ENCODE results near the gene APOL1. TPM values are rescaled to one million over a fixed set of nuclear protein-coding genes. Genes with fewer than 3 reads are reported as not detected.

Gene APOL1
- total and polyA plus RNA-seq, 2 of the 4 experiments (the other 2 are of a cell fraction): 0.36 to 0.77 TPM

DNA sequence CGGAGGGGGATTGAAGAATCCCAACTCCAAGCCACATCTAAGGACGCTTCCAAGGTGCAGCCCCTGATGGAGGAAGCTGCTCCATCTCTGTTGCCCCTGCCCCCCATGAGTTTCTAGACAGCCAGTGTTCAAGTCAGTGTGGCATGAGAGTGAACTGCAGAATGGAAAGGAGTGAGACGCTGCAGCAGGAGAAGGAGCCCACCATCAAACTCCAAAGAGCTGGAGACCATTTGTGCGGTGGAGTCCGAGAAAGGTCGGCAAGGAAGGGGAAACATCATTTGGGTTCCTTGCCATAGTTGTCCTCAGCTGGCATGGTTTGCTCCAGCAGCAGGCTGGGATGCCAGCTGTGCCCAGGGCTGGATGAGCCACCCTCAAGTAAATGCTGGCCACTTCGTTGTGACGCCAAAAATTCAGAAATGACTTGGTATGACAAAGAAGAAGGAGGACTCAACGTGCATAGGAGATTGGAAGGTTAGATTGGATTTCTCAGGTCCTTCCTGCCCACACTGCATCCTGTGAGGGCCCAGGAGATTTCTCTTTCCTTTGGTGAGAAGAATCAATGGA, 30.0 kb upstream of the APOL1 start:
- no peak for ATAC-seq (ENCODE audit: low read depth)
- Histone ChIP-seq H2AK9ac (replicated peaks; ENCODE audit: low read depth, low read length, poor library complexity) (no peak overlapping the region), H3K4ac (ENCODE audit: low read depth, low read length) (no peak overlapping the region), H3K27me3 (ENCODE audit: control insufficient read depth, insufficient read depth, low read length) (peaks cover 3% of the 10 kb centered on the region), H3K79me1 (ENCODE audit: low read depth in 1 of 2, low read length in 2 of 2) (no peaks in the 10 kb centered on the region), H3K4me2 (ENCODE audit: low read depth, low read length) (no peak overlapping the region), H3K9me1 (ENCODE audit: insufficient read depth, low read length) (peaks cover 4% of the 10 kb centered on the region; the same call in 1 of the 2 replicates), H3K27ac (ENCODE audit: insufficient read depth, low read length) (no peak overlapping the region), H2AK5ac (ENCODE audit: low read depth, low read length) (no peak overlapping the region), H2AFZ (replicated peaks; ENCODE audit: low read length, poor library complexity) (no peak overlapping the region), H3K18ac (ENCODE audit: low read depth, low read length) (no peak overlapping the region), H4K5ac (ENCODE audit: low read depth, low read length) (no peak overlapping the region), H2BK120ac (ENCODE audit: low read depth, low read length) (no peak overlapping the region), H2BK20ac (ENCODE audit: low read depth, low read length) (no peak overlapping the region), H3K14ac (replicated peaks; ENCODE audit: low read depth, low read length) (no peak overlapping the region), H4K91ac (ENCODE audit: insufficient read depth, low read depth, low read length) (no peak overlapping the region), H3K56ac (ENCODE audit: extremely low read depth, insufficient read depth, low read length) (no peak overlapping the region), H3K36me3 (ENCODE audit: control insufficient read depth, insufficient read depth, low read length) (peaks cover 6% of the 10 kb centered on the region), H4K8ac (ENCODE audit: low read depth in 2 of 2, low read length in 2 of 2) (no peak overlapping the region), H3K23ac (ENCODE audit: low read depth, low read length) (no peak overlapping the region), H3K4me3 (ENCODE audit: insufficient read depth, low read depth, low read length) (no peak overlapping the region), H3K9ac (ENCODE audit: low read depth, low read length) (no peak overlapping the region), H3K9me3 (ENCODE audit: control insufficient read depth, insufficient read depth, low read length) (no peaks in the 10 kb centered on the region), H3K4me1 (ENCODE audit: control insufficient read depth, insufficient read depth, low read length) (peaks cover 3% of the 10 kb centered on the region; the same call in 1 of the 2 replicates), H2BK5ac (ENCODE audit: low read depth, low read length, poor library complexity, severe bottlenecking) (no peak overlapping the region), H4K20me1 (ENCODE audit: insufficient read depth, low read length) (no peaks in the 10 kb centered on the region), H2BK15ac (ENCODE audit: low read depth, low read length) (no peak overlapping the region)
- intact Hi-C loops (cut with micrococcal nuclease): no loop called here
- in situ Hi-C loops (cut with MboI; ENCODE audit: low sequenced_read_pairs): no loop called here
- dilution Hi-C loops (cut with HindIII; ENCODE audit: low sequenced_read_pairs, unreplicated experiment): no loop called here
- ChIA-PET POLR2A (ENCODE audit: unreplicated experiment) (no interaction called here), CTCF (no interaction called here)
- WGBS, 2 experiments (ENCODE audit: extremely low coverage in 2 of 2, insufficient read length in 1 of 2): 93% methylated on average over 3 of the region's 9 CpGs; no CpG with 5 or more reads in 1 of the 2 experiments
- BruUV-seq (replicated peaks): no TSS peak
- TF ChIP-seq, protein P1, sequence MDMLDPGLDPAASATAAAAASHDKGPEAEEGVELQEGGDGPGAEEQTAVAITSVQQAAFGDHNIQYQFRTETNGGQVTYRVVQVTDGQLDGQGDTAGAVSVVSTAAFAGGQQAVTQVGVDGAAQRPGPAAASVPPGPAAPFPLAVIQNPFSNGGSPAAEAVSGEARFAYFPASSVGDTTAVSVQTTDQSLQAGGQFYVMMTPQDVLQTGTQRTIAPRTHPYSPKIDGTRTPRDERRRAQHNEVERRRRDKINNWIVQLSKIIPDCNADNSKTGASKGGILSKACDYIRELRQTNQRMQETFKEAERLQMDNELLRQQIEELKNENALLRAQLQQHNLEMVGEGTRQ (IDR thresholded peaks at IDR 0.05; ENCODE audit: low read depth, low read length): no peak
- no peak for TF ChIP-seq RAD21 (IDR thresholded peaks at IDR 0.05; ENCODE audit: low read length)
- TF ChIP-seq CEBPB (IDR thresholded peaks at IDR 0.05; ENCODE audit: low read depth, low read length): no peak
- TF ChIP-seq MXI1 (IDR thresholded peaks at IDR 0.05; ENCODE audit: borderline replicate concordance, low read depth, low read length): no peak
- no peak for TF ChIP-seq RFX5 (IDR thresholded peaks at IDR 0.05; ENCODE audit: low read depth, low read length)
- TF ChIP-seq MAFK (IDR thresholded peaks at IDR 0.05; ENCODE audit: low read depth, low read length): no peak
- TF ChIP-seq, protein P2, sequence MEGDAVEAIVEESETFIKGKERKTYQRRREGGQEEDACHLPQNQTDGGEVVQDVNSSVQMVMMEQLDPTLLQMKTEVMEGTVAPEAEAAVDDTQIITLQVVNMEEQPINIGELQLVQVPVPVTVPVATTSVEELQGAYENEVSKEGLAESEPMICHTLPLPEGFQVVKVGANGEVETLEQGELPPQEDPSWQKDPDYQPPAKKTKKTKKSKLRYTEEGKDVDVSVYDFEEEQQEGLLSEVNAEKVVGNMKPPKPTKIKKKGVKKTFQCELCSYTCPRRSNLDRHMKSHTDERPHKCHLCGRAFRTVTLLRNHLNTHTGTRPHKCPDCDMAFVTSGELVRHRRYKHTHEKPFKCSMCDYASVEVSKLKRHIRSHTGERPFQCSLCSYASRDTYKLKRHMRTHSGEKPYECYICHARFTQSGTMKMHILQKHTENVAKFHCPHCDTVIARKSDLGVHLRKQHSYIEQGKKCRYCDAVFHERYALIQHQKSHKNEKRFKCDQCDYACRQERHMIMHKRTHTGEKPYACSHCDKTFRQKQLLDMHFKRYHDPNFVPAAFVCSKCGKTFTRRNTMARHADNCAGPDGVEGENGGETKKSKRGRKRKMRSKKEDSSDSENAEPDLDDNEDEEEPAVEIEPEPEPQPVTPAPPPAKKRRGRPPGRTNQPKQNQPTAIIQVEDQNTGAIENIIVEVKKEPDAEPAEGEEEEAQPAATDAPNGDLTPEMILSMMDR (conservative IDR thresholded peaks at IDR 0.05; ENCODE audit: low read depth, low read length): no peak
- no peak for TF ChIP-seq POLR2A (IDR thresholded peaks at IDR 0.05; ENCODE audit: low read depth, low read length)
- DNase-seq: no peak

Measured in IMR-90 (cell line).